IMR-90 (cell line): ENCODE data around the gene LRP1-AS.

Experiments
- CEBPB ChIP-seq: IDR thresholded peaks from 2 replicates; pipeline ENCODE4 v1.6.1; 2012; ENCODE audit warnings: low read depth, low read length, improper control_type of control experiment
- CHD1 ChIP-seq: IDR thresholded peaks from 2 replicates; pipeline ENCODE4 v1.6.1; 2012; ENCODE audit warnings: low read depth, low read length, improper control_type of control experiment
- FOS ChIP-seq: fragments of 150-350 bp; IDR thresholded peaks from 2 replicates; pipeline ENCODE4 v1.6.1; 2016; ENCODE audit warnings: low read depth, low read length
- MAFK ChIP-seq: IDR thresholded peaks from 2 replicates; pipeline ENCODE4 v1.6.1; 2012; ENCODE audit warnings: low read depth, low read length, improper control_type of control experiment
- MAZ ChIP-seq: IDR thresholded peaks from 2 replicates; pipeline ENCODE4 v1.6.1; 2012; ENCODE audit warnings: low read depth, mild to moderate bottlenecking, low read length, improper control_type of control experiment, moderate library complexity, borderline replicate concordance
- MXI1 ChIP-seq: IDR thresholded peaks from 2 replicates; pipeline ENCODE4 v1.6.1; 2012; ENCODE audit warnings: low read depth, mild to moderate bottlenecking, low read length, moderate library complexity, borderline replicate concordance
- NFE2L2 ChIP-seq: fragments of 150-350 bp; IDR thresholded peaks from 2 replicates; pipeline ENCODE4 v1.6.1; 2016; ENCODE audit warnings: low read depth, mild to moderate bottlenecking, low read length
- POLR2A ChIP-seq: IDR thresholded peaks from 2 replicates; pipeline ENCODE4 v1.6.1; 2012; ENCODE audit warnings: mild to moderate bottlenecking, low read depth, low read length
- RAD21 ChIP-seq: IDR thresholded peaks from 2 replicates; pipeline ENCODE4 v1.6.1; 2012; ENCODE audit warnings: low read length, improper control_type of control experiment
- RCOR1 ChIP-seq: IDR thresholded peaks from 2 replicates; pipeline ENCODE4 v1.6.1; 2012; ENCODE audit warnings: mild to moderate bottlenecking, low read length, improper control_type of control experiment; ENCODE audit not compliant: insufficient replicate concordance
- RFX5 ChIP-seq: IDR thresholded peaks from 2 replicates; pipeline ENCODE4 v1.8.0; 2012; ENCODE audit warnings: low read depth, mild to moderate bottlenecking, low read length, moderate library complexity
- SMC3 ChIP-seq: fragments of 150-350 bp; IDR thresholded peaks from 2 replicates; pipeline ENCODE4 v1.6.1; 2016; ENCODE audit warnings: low read depth, mild to moderate bottlenecking, antibody characterized with exemption, low read length, moderate library complexity
- TF ChIP-seq, protein P1 (sequence below): conservative IDR thresholded peaks from 2 replicates; pipeline ENCODE4 v1.5.1; 2012; ENCODE audit warnings: mild to moderate bottlenecking, low read depth, low read length, improper control_type of control experiment
- TF ChIP-seq, protein P2 (sequence below): fragments of 150-350 bp; IDR thresholded peaks from 2 replicates; pipeline ENCODE4 v1.6.1; 2017; ENCODE audit warnings: mild to moderate bottlenecking, antibody characterized with exemption, low read length, low read depth

DNA sequence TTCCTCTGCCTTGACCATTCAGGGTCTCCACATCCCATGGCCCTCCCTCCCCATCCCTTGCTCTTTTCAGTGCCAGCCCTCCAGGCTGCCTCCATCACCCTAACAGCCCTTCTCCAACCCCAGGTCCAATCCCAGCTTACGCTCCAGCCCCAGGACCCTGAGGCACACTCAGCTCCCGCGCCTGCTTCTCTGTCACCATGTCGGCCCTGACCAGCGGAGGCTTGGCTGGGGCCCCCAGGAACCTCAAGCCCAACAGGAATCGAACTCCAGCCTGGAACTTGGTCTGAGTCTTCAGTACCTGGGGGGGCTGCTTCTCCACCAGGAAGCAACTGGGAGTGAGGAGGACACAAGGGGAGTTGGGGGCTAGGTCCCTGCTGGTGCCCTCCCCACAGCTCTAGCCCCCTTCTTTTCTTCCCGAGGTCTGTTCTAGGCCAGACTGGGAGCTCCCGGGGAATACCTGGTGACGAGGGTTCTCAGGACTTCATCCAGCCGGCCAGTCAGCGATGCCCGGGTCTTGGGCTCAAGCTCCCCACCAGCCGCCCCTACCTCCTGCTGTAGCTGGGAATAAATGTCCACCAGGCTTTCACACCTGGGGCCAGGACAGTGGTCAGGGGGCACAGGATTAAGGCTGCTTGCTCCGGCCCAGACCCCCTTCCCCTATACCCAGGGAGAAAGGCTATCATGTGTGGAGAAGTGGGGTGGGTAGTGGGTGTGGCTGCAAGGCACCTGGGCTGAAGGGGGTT lies 42.2 kb downstream of the LRP1-AS start:
- TF ChIP-seq CHD1 (no peak), POLR2A (no peak), NFE2L2 (no peak), RCOR1 (no peak), MAFK (no peak), CEBPB (no peak), RFX5 (no peak), MAZ (no peak), FOS (no peak), RAD21 (no peak), MXI1 (no peak), SMC3 (no peak)
- TF ChIP-seq, protein P1, sequence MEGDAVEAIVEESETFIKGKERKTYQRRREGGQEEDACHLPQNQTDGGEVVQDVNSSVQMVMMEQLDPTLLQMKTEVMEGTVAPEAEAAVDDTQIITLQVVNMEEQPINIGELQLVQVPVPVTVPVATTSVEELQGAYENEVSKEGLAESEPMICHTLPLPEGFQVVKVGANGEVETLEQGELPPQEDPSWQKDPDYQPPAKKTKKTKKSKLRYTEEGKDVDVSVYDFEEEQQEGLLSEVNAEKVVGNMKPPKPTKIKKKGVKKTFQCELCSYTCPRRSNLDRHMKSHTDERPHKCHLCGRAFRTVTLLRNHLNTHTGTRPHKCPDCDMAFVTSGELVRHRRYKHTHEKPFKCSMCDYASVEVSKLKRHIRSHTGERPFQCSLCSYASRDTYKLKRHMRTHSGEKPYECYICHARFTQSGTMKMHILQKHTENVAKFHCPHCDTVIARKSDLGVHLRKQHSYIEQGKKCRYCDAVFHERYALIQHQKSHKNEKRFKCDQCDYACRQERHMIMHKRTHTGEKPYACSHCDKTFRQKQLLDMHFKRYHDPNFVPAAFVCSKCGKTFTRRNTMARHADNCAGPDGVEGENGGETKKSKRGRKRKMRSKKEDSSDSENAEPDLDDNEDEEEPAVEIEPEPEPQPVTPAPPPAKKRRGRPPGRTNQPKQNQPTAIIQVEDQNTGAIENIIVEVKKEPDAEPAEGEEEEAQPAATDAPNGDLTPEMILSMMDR, result no peak
- TF ChIP-seq, protein P2, sequence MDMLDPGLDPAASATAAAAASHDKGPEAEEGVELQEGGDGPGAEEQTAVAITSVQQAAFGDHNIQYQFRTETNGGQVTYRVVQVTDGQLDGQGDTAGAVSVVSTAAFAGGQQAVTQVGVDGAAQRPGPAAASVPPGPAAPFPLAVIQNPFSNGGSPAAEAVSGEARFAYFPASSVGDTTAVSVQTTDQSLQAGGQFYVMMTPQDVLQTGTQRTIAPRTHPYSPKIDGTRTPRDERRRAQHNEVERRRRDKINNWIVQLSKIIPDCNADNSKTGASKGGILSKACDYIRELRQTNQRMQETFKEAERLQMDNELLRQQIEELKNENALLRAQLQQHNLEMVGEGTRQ, result no peak
